ENCODE measurements around the gene SYT1. TPM values are rescaled to one million over a fixed set of nuclear protein-coding genes. Genes with fewer than 3 reads are reported as not detected.

The SYT1 gene
- total RNA-seq, 1 donor from 2014 or later, result 35.5 TPM

DNA sequence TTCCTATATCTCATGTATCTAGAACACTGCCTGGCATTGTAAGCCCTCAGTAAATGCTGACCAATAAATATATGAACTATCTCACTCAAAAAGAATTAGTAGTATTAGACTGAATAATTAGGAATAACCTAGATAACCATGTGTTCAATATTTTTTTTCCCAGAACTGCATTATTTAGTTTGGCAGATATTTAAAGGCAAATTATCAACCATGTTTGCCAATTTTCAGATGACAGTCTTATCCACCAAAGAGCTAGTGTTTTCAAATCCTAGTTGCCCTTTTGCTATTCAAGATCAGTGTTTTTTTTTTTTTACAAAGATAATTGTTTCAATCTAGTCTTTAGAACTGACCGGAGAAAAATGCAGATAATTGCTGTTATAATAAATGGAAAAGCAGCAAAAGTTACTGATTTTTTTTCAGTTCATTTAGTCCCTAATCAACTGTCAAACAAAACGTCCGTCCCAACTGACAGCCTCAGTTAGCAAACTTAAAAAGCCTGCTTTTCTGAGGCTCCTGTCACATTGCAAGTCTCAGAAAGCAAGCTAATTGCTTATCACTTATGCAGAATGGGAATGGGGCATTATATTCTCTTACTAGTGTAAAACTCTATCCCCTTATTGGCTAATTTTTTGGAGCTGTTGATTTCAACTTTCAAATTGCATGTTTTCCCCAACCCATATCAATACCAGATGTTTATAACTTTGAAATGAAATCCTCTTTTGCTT lies 623.0 kb downstream of the SYT1 start:
- no peak for DNase-seq (ENCODE audit: extremely low spot score, unreplicated experiment)
- H3K27me3 Mint-ChIP-seq, result no peaks in the 10 kb centered on the region
- no peak overlapping the region for H3K4me3 Mint-ChIP-seq
- H3K9me3 Mint-ChIP-seq, result peaks cover 12% of the 10 kb centered on the region
- H3K36me3 Mint-ChIP-seq, result peaks cover 7% of the 10 kb centered on the region
- H3K4me1 Mint-ChIP-seq (ENCODE audit: unreplicated experiment), result no peaks in the 10 kb centered on the region
- TF ChIP-seq, protein P1, sequence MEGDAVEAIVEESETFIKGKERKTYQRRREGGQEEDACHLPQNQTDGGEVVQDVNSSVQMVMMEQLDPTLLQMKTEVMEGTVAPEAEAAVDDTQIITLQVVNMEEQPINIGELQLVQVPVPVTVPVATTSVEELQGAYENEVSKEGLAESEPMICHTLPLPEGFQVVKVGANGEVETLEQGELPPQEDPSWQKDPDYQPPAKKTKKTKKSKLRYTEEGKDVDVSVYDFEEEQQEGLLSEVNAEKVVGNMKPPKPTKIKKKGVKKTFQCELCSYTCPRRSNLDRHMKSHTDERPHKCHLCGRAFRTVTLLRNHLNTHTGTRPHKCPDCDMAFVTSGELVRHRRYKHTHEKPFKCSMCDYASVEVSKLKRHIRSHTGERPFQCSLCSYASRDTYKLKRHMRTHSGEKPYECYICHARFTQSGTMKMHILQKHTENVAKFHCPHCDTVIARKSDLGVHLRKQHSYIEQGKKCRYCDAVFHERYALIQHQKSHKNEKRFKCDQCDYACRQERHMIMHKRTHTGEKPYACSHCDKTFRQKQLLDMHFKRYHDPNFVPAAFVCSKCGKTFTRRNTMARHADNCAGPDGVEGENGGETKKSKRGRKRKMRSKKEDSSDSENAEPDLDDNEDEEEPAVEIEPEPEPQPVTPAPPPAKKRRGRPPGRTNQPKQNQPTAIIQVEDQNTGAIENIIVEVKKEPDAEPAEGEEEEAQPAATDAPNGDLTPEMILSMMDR (conservative IDR thresholded peaks at IDR 0.05), result no peak
- H3K27ac Mint-ChIP-seq, result peak overlapping the region; percentile 12

Small RNAs within 50 kb of the gene (microRNA-seq; reads per million reads assigned to microRNA genes)
- gene MIR1252, result not detected

Data from type B pancreatic cell (in vitro differentiated cells).